ENCODE measurements around the gene STON2.
A peak's percentile ranks its signal among the peaks of the same experiment; 100 is the strongest.
"Not testable (repeated sequence)": the region's sequence is repeated elsewhere in the genome, so short reads cannot be mapped to it uniquely, and the experiment has no call there.

Gene STON2

GRCh38 chr14:81264671-81265070, 135.5 kb downstream of the STON2 start:
- DNase-seq: no peak

DNA sequence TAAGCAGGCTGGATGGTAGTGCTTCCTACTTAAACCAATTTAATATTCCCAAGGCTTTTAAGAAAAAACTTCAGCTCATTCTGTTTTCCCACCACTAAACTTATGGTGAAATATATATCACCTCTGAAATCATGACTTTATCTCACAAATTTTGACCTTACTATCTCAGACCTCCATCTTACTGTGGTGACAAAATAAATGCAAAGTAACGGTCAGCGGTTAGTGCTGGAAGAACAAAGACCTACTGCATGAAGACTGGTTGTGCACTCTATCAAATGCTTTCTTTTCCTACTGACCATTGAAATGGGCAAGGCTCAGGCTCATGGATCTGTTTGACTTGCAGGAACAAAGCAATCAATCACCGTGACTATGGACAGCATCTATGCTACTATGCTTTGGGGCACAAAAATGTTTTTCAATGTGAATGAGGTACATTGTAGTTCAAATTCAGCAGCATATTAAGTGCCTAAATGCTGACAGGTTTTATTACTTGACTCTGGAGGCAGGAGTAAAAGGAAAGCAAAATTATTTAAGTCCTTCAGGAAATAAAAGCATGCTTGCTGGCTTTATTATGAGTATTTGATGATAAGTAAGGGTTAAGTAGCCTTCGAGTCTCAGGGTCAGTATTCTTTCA, 136.2 kb downstream of the STON2 start:
- DNase-seq: no peak

GRCh38 chr14:81261176-81261575, 138.9 kb downstream of the STON2 start:
- DNase-seq: no peak

DNA sequence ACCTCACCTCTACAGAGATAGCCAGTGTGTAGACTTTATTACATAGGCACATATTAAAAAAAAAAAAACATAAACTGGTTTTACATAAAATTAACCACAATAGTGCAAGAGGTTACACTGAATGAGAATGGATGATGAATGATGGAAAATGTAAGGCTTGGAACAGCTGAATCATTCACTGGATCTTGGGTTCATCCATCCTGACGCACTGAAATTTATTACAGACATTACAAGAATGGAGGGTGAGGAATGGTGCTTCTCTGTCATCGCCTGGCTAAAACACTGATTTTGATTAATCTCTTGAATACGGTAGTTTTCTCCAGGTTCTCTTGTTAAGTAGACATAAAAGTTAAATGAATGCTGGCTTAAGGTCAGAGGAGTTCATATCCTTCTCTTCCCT, 139.4 kb downstream of the STON2 start:
- no peak for DNase-seq

DNA sequence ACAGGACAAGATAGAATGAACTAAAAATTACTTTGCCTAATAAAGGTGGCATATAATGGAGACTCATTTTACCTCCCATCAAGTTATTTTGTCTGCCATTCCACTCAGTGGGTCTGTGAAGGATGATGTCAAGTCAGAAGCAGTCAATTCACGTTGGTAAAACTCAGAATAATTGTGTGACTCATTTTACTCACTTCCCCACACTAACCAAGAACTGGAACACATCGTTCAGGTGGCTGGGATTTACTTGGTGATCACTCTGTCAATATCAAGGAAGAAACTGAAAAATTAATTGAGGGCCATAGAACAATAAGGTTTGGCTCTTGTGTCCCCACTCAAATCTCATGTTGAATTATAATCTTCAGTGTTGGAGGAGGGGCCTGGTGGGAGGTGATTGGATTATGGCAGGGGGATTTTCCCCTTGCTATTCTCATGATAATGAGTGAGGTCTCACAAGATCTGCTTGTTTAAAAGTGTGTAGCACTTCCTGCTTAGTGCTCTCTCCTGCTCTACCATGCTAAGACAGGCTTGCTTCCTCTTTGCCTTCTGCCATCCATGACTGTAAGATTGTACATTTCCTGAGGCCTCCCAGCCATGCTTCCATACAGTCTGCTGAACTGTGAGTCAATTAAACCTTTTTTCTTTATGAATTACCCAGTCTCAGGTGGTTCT, 143.7 kb downstream of the STON2 start:
- DNase-seq: no peak

DNA sequence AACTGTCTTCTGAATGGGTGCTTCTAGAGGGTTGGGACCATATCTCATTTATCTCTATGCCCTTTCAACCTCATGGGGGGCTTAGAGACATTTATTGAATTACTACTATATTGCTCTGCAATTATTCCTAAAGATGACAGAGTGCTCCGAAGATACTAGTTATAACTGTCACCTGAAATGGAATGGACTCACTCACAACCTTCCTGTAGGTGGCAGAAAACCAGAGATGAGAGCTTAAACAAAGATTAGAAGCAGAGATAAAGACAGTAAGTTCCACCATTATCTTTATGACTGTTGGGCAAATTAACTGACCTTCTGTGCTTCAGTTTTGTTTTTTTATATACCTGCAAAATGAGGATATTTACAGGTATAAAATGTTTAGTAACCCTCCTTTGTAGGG, 147.8 kb downstream of the STON2 start:
- DNase-seq: no peak

DNA sequence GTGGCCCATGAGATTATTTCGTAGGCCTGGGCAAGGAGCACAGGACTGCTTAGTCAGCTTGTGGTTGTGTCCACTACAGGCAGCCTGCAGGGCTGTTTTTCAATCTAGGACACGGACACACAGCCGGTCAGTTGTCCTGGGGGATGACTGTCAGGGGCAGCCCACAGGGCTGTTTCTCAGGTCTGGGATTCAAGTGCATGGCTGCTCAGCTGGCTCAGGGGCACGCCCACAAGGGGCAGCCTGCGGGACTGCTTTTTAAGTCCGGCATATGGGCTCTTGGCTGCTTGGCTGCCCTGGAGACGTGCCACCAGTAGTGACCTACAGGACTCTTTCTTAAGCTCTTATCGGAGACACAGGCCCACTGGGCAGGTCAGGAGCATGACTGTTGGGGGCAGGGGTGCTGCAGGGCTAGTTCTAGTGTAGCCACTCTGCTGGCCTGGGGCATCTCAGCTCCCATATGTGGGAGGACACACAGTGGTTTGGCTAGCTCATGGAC, 152.8 kb downstream of the STON2 start:
- DNase-seq: no peak

- DNase-seq: no peak
Observed at GRCh38 chr14:81246461-81247270, 153.5 kb downstream of the STON2 start.

DNA sequence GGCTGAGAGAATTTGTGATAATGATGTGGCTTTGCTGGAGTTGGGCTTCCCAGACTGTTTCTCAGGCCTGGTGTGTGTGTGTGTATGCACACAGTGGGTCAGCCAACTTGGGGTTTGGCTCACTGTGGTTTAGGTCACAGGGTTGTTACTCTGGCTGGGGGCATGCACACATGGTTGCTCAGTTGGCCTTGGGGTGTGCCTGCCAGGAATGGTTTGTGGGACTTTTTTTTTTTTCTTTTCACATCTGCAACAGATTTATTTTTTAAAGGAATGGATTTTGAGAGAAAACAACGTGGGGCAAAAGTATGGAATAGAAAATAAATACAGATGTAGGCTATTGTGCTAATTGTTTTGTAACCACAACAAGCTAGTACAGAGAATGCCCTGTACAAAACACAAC, 154.4 kb downstream of the STON2 start:
- no peak for DNase-seq

DNA sequence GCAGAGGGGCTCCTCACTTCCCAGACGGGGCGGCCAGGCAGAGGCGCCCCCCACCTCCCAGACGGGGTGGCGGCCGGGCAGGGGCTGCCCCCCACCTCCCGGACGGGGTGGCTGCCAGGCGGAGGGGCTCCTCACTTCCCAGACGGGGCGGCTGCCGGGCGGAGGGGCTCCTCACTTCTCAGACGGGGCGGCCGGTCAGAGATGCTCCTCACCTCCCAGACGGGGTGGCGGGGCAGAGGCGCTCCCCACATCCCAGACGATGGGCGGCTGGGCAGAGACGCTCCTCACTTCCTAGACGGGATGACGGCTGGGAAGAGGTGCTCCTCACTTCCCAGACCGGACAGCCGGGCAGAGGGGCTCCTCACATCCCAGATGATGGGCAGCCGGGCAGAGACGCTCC, 155.7 kb downstream of the STON2 start:
- DNase-seq: not testable (repeated sequence)

GRCh38 chr14:81243499-81243898, 156.6 kb downstream of the STON2 start:
- DNase-seq: no peak

GRCh38 chr14:81236849-81237248, 163.3 kb downstream of the STON2 start:
- not testable (repeated sequence) for DNase-seq

DNA sequence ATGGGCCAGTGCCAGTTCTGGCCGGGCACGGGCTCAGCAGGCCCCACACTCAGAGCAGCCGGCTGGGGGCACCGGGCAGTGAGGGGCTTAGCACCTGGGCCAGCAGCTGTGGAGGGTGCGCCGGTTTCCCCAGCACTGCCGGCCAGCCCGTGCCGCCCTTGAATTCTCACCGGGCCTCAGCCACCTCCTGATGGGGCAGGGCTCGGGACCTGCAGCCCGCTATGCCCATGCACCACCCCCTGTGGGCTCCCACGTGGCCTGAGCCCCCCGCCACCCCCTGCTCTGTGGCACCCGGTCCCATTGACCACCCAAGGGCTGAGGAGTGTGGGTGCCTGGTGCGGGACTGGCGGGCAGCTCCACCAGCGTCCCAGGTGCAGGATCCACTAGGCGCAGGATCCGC, 164.0 kb downstream of the STON2 start:
- no peak for DNase-seq

DNA sequence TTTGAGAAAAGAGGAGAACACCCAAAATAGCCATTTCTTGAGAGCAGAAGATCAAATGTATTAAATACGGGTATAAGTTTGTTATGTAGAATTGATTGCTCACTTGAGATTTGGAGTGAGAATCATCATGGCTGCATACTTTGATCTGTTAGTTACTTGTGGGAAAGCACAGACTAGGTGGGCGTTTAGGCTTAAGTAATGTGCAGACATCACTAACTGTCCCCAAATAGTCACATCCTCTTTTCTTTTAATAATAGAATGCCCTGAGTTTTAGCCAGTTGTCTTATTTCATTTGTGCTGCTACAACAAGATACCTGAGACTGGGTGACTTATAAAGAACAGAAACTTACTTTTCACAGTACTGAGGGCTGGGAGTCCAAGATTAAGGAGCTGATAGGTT, 165.0 kb downstream of the STON2 start:
- DNase-seq: no peak

- no peak for DNase-seq
Observed at GRCh38 chr14:81234278-81234677, 165.8 kb downstream of the STON2 start.

DNA sequence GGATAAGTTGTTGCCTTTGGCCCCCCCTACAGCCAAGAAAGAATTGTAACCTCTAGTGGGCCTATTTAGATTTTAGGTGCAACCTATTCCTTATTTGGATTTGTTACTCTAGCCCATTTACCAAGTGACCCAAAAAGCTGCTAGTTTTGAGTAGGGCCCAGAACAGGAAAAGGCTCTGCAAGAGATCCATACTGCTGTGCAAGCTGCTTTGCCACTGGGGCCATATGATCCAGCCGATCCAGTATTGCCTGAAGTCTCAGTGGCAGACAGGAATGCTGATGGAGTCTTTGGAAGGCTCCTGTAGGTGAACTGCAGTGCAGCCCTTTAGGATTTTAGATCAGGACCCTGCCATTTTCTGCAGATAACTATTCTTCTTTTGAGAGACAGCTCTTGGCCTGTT, 166.5 kb downstream of the STON2 start:
- DNase-seq: no peak

GRCh38 chr14:81231540-81231939, 168.6 kb downstream of the STON2 start:
- no peak for DNase-seq

GRCh38 chr14:81224222-81224621, 175.9 kb downstream of the STON2 start:
- no peak for DNase-seq

DNA sequence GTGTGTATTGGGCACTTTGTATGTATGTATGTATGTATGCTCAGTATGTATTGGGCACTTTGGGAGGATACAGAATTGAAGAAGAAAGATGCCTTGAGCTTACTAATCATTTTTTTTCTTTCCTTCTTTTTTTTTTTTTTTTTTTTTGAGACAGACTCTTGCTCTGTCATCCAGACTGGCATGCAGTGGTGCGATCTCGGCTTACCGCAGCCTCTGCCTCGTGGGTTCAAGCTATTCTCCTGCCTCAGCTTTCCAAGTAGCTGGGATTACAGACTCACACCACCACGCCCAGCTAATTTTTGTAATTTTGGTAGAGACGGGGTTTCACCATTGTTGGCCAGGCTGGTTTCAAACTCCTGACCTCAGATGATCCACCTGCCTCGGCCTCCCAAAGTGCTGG, 176.3 kb downstream of the STON2 start:
- not testable (repeated sequence) for DNase-seq

DNA sequence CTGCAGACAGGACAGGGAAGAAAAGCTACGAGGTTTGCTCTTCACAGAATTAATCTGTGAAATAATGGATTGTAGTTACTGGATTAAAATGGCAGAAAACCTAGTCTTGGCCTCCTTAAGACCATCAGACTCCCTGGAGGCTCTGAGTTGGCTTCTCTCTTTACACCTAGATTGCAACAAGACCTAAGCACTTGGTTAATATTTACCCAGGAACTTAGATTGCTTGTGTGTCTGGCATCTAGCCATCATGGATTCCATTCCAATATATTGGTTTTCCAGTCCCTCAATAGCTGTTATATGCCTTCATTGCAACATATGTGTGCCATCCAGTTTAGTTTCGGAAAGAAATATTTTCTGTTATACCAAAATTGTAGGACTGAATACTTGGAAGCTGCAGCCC, 177.4 kb downstream of the STON2 start:
- no peak for DNase-seq

DNA sequence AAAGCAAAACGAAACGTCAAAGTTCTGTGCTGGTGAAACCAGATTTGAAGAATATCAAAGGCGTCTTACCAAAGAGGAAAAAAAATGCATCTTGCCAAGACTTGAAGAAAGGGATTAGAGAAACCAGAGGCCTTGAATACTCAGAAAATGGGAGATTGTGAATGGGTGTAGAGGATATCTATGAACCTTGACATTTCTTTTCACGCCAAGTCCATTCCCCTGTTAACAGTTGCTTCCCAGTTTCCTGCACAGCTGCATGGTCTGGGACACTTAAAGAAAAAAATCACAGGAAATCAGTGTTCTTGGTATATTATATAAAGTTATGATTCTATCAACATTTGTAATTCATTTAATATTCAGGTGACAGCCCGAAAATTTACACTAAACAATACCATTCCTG, 178.0 kb downstream of the STON2 start:
- no peak for DNase-seq

GRCh38 chr14:81221579-81222102, 178.5 kb downstream of the STON2 start:
- no peak for DNase-seq

GRCh38 chr14:81220830-81221578, 179.1 kb downstream of the STON2 start, which contains the start of gene GTF2A1:
GTF2A1 (minus strand) TSS chr14:81220959; CDS start chr14:81220518, 441 bp downstream.
- DNase-seq: peak; percentile 96
